GM12892 (cell line): ENCODE measurements around the gene DOCK2. TPM values are rescaled to one million over a fixed set of nuclear protein-coding genes. Genes with fewer than 3 reads are reported as not detected.
"Not testable (repeated sequence)": the region's sequence is repeated elsewhere in the genome, so short reads cannot be mapped to it uniquely, and the experiment has no call there.

Experiments used
- DNase-seq: peaks from one replicate; pipeline ENCODE4 v3.0.0; 2011; ENCODE audit not compliant: insufficient read length
- FAIRE-seq: peaks from 2 replicates; lab custom pipeline; 2011; peaks lifted over from hg19 to GRCh38; lab: Jason Lieb, UNC
- POLR2A ChIP-seq: IDR thresholded peaks from 2 replicates; pipeline ENCODE4 v1.6.1; 2011; ENCODE audit warnings: low read depth, low read length, control low read depth
- POLR2AphosphoS5 ChIP-seq: IDR thresholded peaks from 2 replicates; pipeline ENCODE4 v1.6.1; 2011; ENCODE audit warnings: low read depth, low read length, control low read depth
- TAF1 ChIP-seq: IDR thresholded peaks from 2 replicates; pipeline ENCODE4 v1.6.1; 2011; ENCODE audit warnings: low read depth, mild to moderate bottlenecking, control low read depth, low read length, borderline replicate concordance
- polyA plus RNA-seq: library from polyadenylated mRNA; unstranded; fragments of >200 nt; gene quantifications from one replicate; pipeline ENCODE4 v1.2.1, GENCODE V29; 2012; ENCODE audit warnings: missing spikeins, inconsistent platforms; ENCODE audit not compliant: missing spikeins

The DOCK2 gene
- 71.2 TPM for polyA plus RNA-seq

- peak; percentile 63; the same call in 1 of the 2 replicates for TF ChIP-seq POLR2AphosphoS5
- TF ChIP-seq POLR2A, result peak; percentile 67; the same call in 1 of the 2 replicates
- 0 out of 2 replicates have a peak, but pooled peaks have one; percentile 43 for TF ChIP-seq TAF1
- FAIRE-seq (peak; percentile 96), DNase-seq (peak; percentile 76)
Measured at GRCh38 chr5:169637085-169637548, at the start of gene DOCK2. DOCK2 (plus strand) TSS chr5:169637275; CDS start chr5:169637327, 52 bp downstream.

GRCh38 chr5:169590602-169591001 lies 46.5 kb upstream of the DOCK2 start:
- no peak for DNase-seq
- no peak for TF ChIP-seq POLR2A
- TF ChIP-seq POLR2AphosphoS5, result no peak
- no peak for TF ChIP-seq TAF1
- FAIRE-seq, result no peak

- TF ChIP-seq POLR2AphosphoS5 (no peak), TAF1 (no peak), POLR2A (no peak)
- DNase-seq (no peak), FAIRE-seq (no peak)
Measured at GRCh38 chr5:169591636-169592035, 45.4 kb upstream of the DOCK2 start.

GRCh38 chr5:169592937-169593650 lies 44.0 kb upstream of the DOCK2 start:
- TF ChIP-seq POLR2A (no peak), TAF1 (no peak), POLR2AphosphoS5 (no peak)
- DNase-seq (no peak), FAIRE-seq (peak; percentile 14)

GRCh38 chr5:169595172-169595820 lies 41.8 kb upstream of the DOCK2 start:
- no peak for TF ChIP-seq POLR2AphosphoS5
- FAIRE-seq (no peak), DNase-seq (no peak)

GRCh38 chr5:169599451-169599850 lies 37.6 kb upstream of the DOCK2 start:
- DNase-seq, result no peak
- no peak for TF ChIP-seq POLR2A
- no peak for TF ChIP-seq POLR2AphosphoS5
- TF ChIP-seq TAF1, result no peak
- FAIRE-seq, result no peak

- DNase-seq (no peak), FAIRE-seq (no peak)
- TF ChIP-seq POLR2AphosphoS5, result no peak
- no peak for TF ChIP-seq TAF1
- TF ChIP-seq POLR2A, result no peak
Measured at GRCh38 chr5:169602535-169602934, 34.5 kb upstream of the DOCK2 start.

GRCh38 chr5:169606279-169606678 lies 30.8 kb upstream of the DOCK2 start:
- no peak for DNase-seq
- TF ChIP-seq POLR2A, result no peak
- no peak for TF ChIP-seq TAF1
- no peak for FAIRE-seq

- FAIRE-seq (no peak), DNase-seq (no peak)
- TF ChIP-seq TAF1 (no peak), POLR2A (no peak), POLR2AphosphoS5 (no peak)
Measured at GRCh38 chr5:169607882-169608281, 29.2 kb upstream of the DOCK2 start.

GRCh38 chr5:169609716-169610115 lies 27.4 kb upstream of the DOCK2 start:
- no peak for DNase-seq
- peak; percentile 14 for FAIRE-seq
- TF ChIP-seq POLR2AphosphoS5 (no peak), TAF1 (no peak), POLR2A (no peak)

- DNase-seq (no peak), FAIRE-seq (no peak)
- TF ChIP-seq POLR2A (no peak), TAF1 (no peak), POLR2AphosphoS5 (no peak)
Measured at GRCh38 chr5:169610606-169611005, 26.5 kb upstream of the DOCK2 start.

GRCh38 chr5:169615561-169615960 lies 21.5 kb upstream of the DOCK2 start:
- TF ChIP-seq POLR2A (no peak), TAF1 (no peak), POLR2AphosphoS5 (no peak)
- DNase-seq (no peak), FAIRE-seq (no peak)

- not testable (repeated sequence) for FAIRE-seq, DNase-seq
Measured at GRCh38 chr5:169624307-169624706, 12.8 kb upstream of the DOCK2 start.
